ENCODE measurements around the gene CCDC179. TPM values are rescaled to one million over a fixed set of nuclear protein-coding genes. Genes with fewer than 3 reads are reported as not detected.

CCDC179 gene
- total RNA-seq, 1 experiment from 2014 or later: not detected

- H3K36me3 Mint-ChIP-seq (ENCODE audit: insufficient read depth in 1 of 3, low read depth in 3 of 3): peaks cover 0 to 6% (median 0%) of the 10 kb centered on the region in 3 experiments; a peak in 2 of 7 replicates
- H4K20me1 ChIP-seq (ENCODE audit: control insufficient read depth, insufficient read depth, insufficient read length): no peaks in the 10 kb centered on the region
Observed at GRCh38 chr11:22859756-22860155, 518 bp downstream of the CCDC179 start.

More at GRCh38 chr11:22859756-22860155, 518 bp downstream of the CCDC179 start:
- H4K5ac ChIP-seq (ENCODE audit: insufficient read length, low read depth, low read length): no peak overlapping the region
- no peak overlapping the region for H3K14ac ChIP-seq (ENCODE audit: insufficient read depth, low read length)
- H3K4me1 Mint-ChIP-seq: peaks cover 4 to 7% of the 10 kb centered on the region in 2 experiments
- no peak for DNase-seq
- no peak overlapping the region for H2BK20ac ChIP-seq (ENCODE audit: low read depth, low read length, poor library complexity, severe bottlenecking)
- no peaks in the 10 kb centered on the region for H3K23me2 ChIP-seq (ENCODE audit: insufficient read length, low read depth, low read length, poor library complexity, severe bottlenecking)
- no peak overlapping the region for H3K9ac ChIP-seq (ENCODE audit: extremely low read depth, insufficient read length, low read length)
- no peak overlapping the region for H2BK120ac ChIP-seq (ENCODE audit: low read depth, low read length, poor library complexity, severe bottlenecking)
- H2BK5ac ChIP-seq (ENCODE audit: insufficient read length, low read length): no peak overlapping the region
- no peak overlapping the region for H3K4me3 Mint-ChIP-seq
- no peak overlapping the region for H3K27ac ChIP-seq (ENCODE audit: insufficient read length, low read depth, low read length)
- no peak overlapping the region for H4K91ac ChIP-seq (ENCODE audit: insufficient read length, low read depth, low read length)
- H2AFZ ChIP-seq (ENCODE audit: low read length): no peak overlapping the region
- no peak overlapping the region for H3K56ac ChIP-seq (ENCODE audit: insufficient read length, low read depth, low read length)
- peaks cover under 1% of the 10 kb centered on the region in 2 experiments; a peak in 1 of 5 replicates for H3K9me3 Mint-ChIP-seq
- no peak overlapping the region for H2BK12ac ChIP-seq (ENCODE audit: insufficient read length, low read depth, low read length)
- H3K18ac ChIP-seq (ENCODE audit: insufficient read length, low read depth, low read length): no peak overlapping the region
- TF ChIP-seq CTCF (conservative IDR thresholded peaks at IDR 0.05): no peak
- H3K79me1 ChIP-seq (ENCODE audit: insufficient read depth, low read depth, low read length, poor library complexity, severe bottlenecking): no peaks in the 10 kb centered on the region
- no peak overlapping the region for H3T11ph ChIP-seq (ENCODE audit: low read length)
- H3K23ac ChIP-seq (ENCODE audit: insufficient read length, low read depth, low read length): no peak overlapping the region
- no peak overlapping the region for H3K4me2 ChIP-seq (ENCODE audit: insufficient read depth, insufficient read length, low read length)
- WGBS (ENCODE audit: extremely low coverage, insufficient read length, low lambda C conversion rate): no CpG with 5 or more reads among the region's 6 CpGs
- no peak overlapping the region for H4K8ac ChIP-seq (replicated peaks; ENCODE audit: insufficient read length, low read depth, low read length)
- H3K4me1 ChIP-seq (ENCODE audit: insufficient read depth, low read length): no peaks in the 10 kb centered on the region; the same call in 1 of the 2 replicates
- no peaks in the 10 kb centered on the region for H3K79me2 ChIP-seq (ENCODE audit: insufficient read depth, low read length)
- H3K4ac ChIP-seq (ENCODE audit: low read depth, low read length): no peak overlapping the region
- no peaks in the 10 kb centered on the region for H3K9me3 ChIP-seq (ENCODE audit: control insufficient read depth, low read depth, low read length)
- H3K27ac Mint-ChIP-seq: no peak overlapping the region
- H3K27me3 Mint-ChIP-seq (ENCODE audit: low read depth): no peaks in the 10 kb centered on the region; the same call in 1 of the 2 replicates
- no peak overlapping the region for H2AK5ac ChIP-seq (ENCODE audit: insufficient read length, low read length)
- no peak overlapping the region for H2BK15ac ChIP-seq (ENCODE audit: low read depth, low read length)
- no peaks in the 10 kb centered on the region for H3K27me3 ChIP-seq (ENCODE audit: insufficient read depth, low read length)
